Thymus (tissue), 11 donors: ENCODE results near the gene GGN. TPM values are rescaled to one million over a fixed set of nuclear protein-coding genes. Genes with fewer than 3 reads are reported as not detected.
"Not testable (repeated sequence)": the region's sequence is repeated elsewhere in the genome, so short reads cannot be mapped to it uniquely, and the experiment has no call there.

ENCODE experiments used
- DNase-seq, 9 donors: peaks; one replicate each; pipeline ENCODE4 v3.0.0-alpha.2; 2013; ENCODE audit warnings: low spot score in 9 of 9, low read depth in 6 of 9, missing footprints in 1 of 9
- H3K27ac ChIP-seq, 2 donors: one replicate each; pipeline ENCODE4 v1.5.1; 2013; ENCODE audit warnings: control low read depth in 1 of 2, low read depth in 1 of 2, low read length in 1 of 2, mild to moderate bottlenecking in 1 of 2, moderate library complexity in 1 of 2
- H3K27me3 ChIP-seq, 2 donors: one replicate each; pipeline ENCODE4 v1.5.1; 2013; ENCODE audit warnings: low read length in 1 of 2; ENCODE audit not compliant: control insufficient read depth in 2 of 2, insufficient read depth in 1 of 2
- H3K36me3 ChIP-seq, 2 donors: one replicate each; pipeline ENCODE4 v1.5.1; 2013; ENCODE audit warnings: low read length in 1 of 2, mild to moderate bottlenecking in 1 of 2, moderate library complexity in 1 of 2; ENCODE audit not compliant: control insufficient read depth in 2 of 2, insufficient read depth in 2 of 2
- H3K4me1 ChIP-seq, 2 donors: one replicate each; pipeline ENCODE4 v1.5.1; 2013; ENCODE audit warnings: low read length in 2 of 2; ENCODE audit not compliant: control insufficient read depth in 2 of 2, insufficient read depth in 2 of 2
- H3K4me3 ChIP-seq, 2 donors: one replicate each; pipeline ENCODE4 v1.5.1; 2013; ENCODE audit warnings: low read length in 2 of 2, control low read depth in 1 of 2, mild to moderate bottlenecking in 1 of 2
- H3K9me3 ChIP-seq, 2 donors: one replicate each; pipeline ENCODE4 v1.5.1; 2013; ENCODE audit warnings: low read length in 1 of 2, mild to moderate bottlenecking in 1 of 2; ENCODE audit not compliant: control insufficient read depth in 2 of 2, insufficient read depth in 1 of 2
- WGBS: extraction: QIAGEN DNeasy Blood & Tissue Kit; methylation state at CpG from one replicate; pipeline ENCODE4 v1.1.7; 2013; 5-methylcytosine and 5-hydroxymethylcytosine counted together
- polyA plus RNA-seq: library from polyadenylated mRNA; stranded (reverse); fragments of 200-250 nt; gene quantifications from one replicate; pipeline ENCODE4 v1.2.3, GENCODE V29; 2013
- total RNA-seq: library from RNA; stranded (reverse); fragments of 120-200 nt; gene quantifications from one replicate; pipeline ENCODE4 v1.2.4, GENCODE V29; 2013
- donor health status: healthy.

The GGN gene
- total and polyA plus RNA-seq, 2 donors = 0.07 TPM; not detected in 1

DNA sequence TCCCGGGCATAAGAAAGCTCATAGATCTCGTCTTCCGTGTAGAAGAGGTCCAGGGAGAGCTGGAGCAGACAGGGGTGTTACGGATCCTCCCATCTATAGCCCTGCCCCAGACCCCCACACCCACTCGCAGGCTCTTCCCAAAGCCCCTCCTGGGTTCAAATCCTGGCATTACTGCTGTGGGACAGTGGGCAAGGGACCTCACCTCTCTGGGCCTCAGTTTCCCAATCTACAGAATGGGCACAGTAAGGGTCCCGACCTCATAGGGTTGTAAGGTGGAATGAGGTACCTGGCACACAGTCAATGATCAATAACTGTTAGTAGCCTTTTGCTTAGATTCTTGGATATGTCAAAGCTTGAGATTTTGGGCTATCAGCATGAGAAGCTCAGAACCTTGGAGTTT, 25.6 kb upstream of the GGN start:
- no peak for DNase-seq
- H3K9me3 ChIP-seq = peaks cover 0 to under 1% of the 10 kb centered on the region in 2 donors
- no peak overlapping the region for H3K27ac ChIP-seq
- WGBS = 95% methylated on average over 6 of the region's 6 CpGs
- H3K4me3 ChIP-seq = no peak overlapping the region
- no peaks in the 10 kb centered on the region for H3K36me3 ChIP-seq
- H3K4me1 ChIP-seq = peaks cover 0 to 8% of the 10 kb centered on the region in 2 donors
- H3K27me3 ChIP-seq = peaks cover 3 to 9% of the 10 kb centered on the region in 2 donors

DNA sequence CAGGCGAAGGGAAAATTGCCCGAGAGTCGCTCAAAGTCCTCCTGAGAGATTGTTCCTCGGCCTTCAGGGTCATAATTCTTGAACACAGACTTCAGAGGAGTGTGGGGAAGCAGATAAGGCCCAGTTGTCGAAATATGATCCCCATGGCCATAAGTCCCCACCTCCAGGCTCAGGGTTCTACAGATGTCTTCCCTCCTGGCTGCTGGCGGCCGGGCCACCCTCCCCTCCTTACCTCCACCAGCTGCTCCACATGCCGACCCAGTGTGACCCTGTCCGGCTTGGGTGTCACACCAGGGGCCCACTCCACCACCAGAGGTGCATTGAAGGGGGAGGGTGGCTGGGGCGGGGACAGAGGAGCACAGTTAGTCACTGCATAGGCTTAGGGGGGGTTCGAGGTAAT, 25.1 kb upstream of the GGN start:
- 94% methylated on average over 11 of the region's 11 CpGs for WGBS
- no peak for DNase-seq
- H3K4me3 ChIP-seq = no peak overlapping the region
- peaks cover 0 to 7% of the 10 kb centered on the region in 2 donors for H3K4me1 ChIP-seq
- peaks cover 2 to 5% of the 10 kb centered on the region in 2 donors for H3K27me3 ChIP-seq
- H3K27ac ChIP-seq = no peak overlapping the region
- H3K36me3 ChIP-seq = no peaks in the 10 kb centered on the region
- no peaks in the 10 kb centered on the region for H3K9me3 ChIP-seq

DNA sequence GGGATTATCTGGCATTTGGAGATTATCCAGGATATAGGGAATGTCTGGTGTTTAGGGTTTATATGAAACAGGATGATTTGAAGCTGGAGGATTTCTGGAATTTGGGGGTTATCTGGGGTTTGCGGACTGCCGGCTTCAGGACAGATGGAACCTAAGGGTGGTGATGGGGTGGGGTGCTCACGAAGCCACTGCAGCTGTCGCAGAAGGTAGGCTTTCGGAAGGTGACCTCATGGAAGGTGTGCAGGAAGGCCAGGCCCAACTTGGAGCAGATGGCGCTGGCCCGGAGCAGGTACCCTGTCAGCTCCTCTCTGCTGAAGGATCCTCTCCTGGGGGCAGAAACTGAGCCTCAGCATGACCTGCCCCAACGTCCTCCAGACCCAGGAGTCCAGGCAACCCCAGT, 24.7 kb upstream of the GGN start:
- H3K4me1 ChIP-seq = peaks cover 0 to 2% of the 10 kb centered on the region in 2 donors
- peaks cover under 1 to 2% of the 10 kb centered on the region in 2 donors for H3K27me3 ChIP-seq
- no peak overlapping the region for H3K4me3 ChIP-seq
- H3K36me3 ChIP-seq = no peaks in the 10 kb centered on the region
- 97% methylated on average over 8 of the region's 8 CpGs for WGBS
- H3K27ac ChIP-seq = no peak overlapping the region
- H3K9me3 ChIP-seq = no peaks in the 10 kb centered on the region
- DNase-seq = no peak

- H3K4me3 ChIP-seq, H3K36me3 ChIP-seq, DNase-seq, H3K9me3 ChIP-seq, H3K4me1 ChIP-seq, H3K27ac ChIP-seq, H3K27me3 ChIP-seq: not testable (repeated sequence)
- WGBS = 98% methylated on average over 5 of the region's 5 CpGs
Measured at GRCh38 chr19:38411898-38412297, 24.1 kb upstream of the GGN start.

GRCh38 chr19:38411041-38411712, 23.3 kb upstream of the GGN start:
- no peak overlapping the region for H3K4me3 ChIP-seq
- H3K27ac ChIP-seq = no peak overlapping the region
- H3K27me3 ChIP-seq = peaks cover 0 to 2% of the 10 kb centered on the region in 2 donors
- DNase-seq = no peak
- 95% methylated on average over 13 of the region's 13 CpGs for WGBS
- H3K9me3 ChIP-seq = no peaks in the 10 kb centered on the region
- peaks cover 4 to 10% of the 10 kb centered on the region in 2 donors for H3K36me3 ChIP-seq
- no peaks in the 10 kb centered on the region for H3K4me1 ChIP-seq

GRCh38 chr19:38410407-38410806, 22.6 kb upstream of the GGN start:
- 93% methylated on average over 6 of the region's 6 CpGs for WGBS
- DNase-seq, H3K9me3 ChIP-seq, H3K4me3 ChIP-seq, H3K27me3 ChIP-seq, H3K4me1 ChIP-seq, H3K27ac ChIP-seq: not testable (repeated sequence)
- peaks cover 4 to 12% of the 10 kb centered on the region in 2 donors for H3K36me3 ChIP-seq

DNA sequence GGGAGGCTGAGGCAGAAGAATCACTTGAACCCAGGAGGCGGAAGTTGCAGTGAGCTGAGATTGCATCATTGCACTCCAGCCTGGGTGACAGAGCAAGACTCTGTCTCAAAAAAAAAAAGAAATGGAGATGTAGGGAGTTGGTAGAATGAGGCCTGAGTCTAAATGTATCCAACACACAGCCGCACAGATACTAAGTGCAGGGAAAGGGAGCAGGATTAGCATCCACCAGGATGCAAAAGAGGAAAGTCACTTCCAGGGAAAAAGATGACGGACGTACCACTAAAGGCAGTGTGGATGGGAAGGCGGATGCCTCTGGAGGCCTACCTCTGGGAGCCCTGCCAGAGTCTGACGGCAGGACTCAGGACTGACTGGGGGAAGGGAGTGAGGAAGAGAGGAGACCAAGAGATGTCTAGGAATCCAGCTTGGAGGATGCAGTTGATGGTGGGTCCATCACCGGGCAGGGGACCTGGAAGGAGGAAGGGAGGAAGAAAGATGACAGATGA, 21.8 kb upstream of the GGN start:
- Histone ChIP-seq H3K4me3 (no peak overlapping the region), H3K27ac (no peak overlapping the region), H3K27me3 (peaks cover 0 to under 1% of the 10 kb centered on the region in 2 donors), H3K36me3 (peaks cover 7 to 18% of the 10 kb centered on the region in 2 donors), H3K4me1 (no peaks in the 10 kb centered on the region), H3K9me3 (no peaks in the 10 kb centered on the region)
- WGBS = 96% methylated on average over 7 of the region's 7 CpGs
- no peak for DNase-seq

DNA sequence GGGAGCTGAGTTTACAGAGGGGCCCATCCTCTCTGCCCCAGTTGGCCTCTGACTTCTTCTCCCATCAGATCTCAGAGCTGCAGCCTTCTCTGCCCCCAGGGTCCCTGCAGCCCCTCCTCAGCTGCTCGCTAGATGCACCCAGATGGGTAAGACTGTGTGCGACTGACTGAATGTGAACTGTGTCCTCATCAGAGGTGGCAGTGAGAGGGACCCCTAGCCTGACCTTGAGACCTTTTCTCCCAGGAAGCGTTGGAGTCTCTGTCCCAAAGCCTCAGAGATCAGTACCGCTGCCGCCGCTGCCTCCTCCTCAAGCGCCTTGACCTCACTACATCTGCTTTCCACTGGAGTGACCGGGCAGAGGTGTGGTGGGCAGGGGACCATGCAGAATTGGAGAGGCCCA, 17.4 kb upstream of the GGN start:
- no peak overlapping the region for H3K4me3 ChIP-seq
- H3K27me3 ChIP-seq = peaks cover 0 to 6% of the 10 kb centered on the region in 2 donors
- H3K9me3 ChIP-seq = no peaks in the 10 kb centered on the region
- peaks cover 5 to 9% of the 10 kb centered on the region in 2 donors for H3K4me1 ChIP-seq
- H3K27ac ChIP-seq = no peak overlapping the region
- DNase-seq = no peak
- peaks cover 7 to 18% of the 10 kb centered on the region in 2 donors for H3K36me3 ChIP-seq
- 97% methylated on average over 8 of the region's 8 CpGs for WGBS

DNA sequence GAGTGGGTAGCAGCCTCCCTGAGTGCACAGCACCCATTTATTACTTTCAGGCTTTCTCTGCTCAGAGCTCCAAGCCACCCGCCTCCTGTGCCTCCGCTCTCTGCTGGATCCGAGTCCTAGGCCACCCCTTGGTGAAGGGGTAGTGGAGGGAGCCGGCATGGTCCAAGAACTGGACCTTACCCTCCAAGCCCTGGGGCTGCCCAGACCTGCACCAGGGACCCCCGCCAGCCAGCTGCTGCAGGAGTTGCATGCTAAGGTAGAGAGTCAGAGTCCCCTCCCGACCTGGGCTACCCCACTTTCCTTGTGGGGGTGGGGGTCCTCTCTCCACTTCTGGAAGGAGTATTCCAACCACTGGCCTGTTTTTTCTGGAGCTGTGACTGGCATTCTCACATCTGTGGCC, 17.0 kb upstream of the GGN start:
- Histone ChIP-seq H3K9me3 (no peaks in the 10 kb centered on the region), H3K4me1 (peaks cover 5 to 9% of the 10 kb centered on the region in 2 donors), H3K4me3 (no peak overlapping the region), H3K27me3 (peaks cover 0 to 7% of the 10 kb centered on the region in 2 donors), H3K36me3 (peaks cover 7 to 18% of the 10 kb centered on the region in 2 donors), H3K27ac (no peak overlapping the region)
- whole genome bisulfite sequencing = 98% methylated on average over 6 of the region's 6 CpGs
- no peak for DNase-seq
